H1 (cell line): ENCODE data around the gene NAIF1. TPM values are rescaled to one million over a fixed set of nuclear protein-coding genes. Genes with fewer than 3 reads are reported as not detected.
A peak's percentile ranks its signal among the peaks of the same experiment; 100 is the strongest.

Source experiments
- CTCF ChIA-PET: fragments of 300-600 bp; sonication (Branson Sonifier 250); formaldehyde crosslinking; loops from one replicate; lab custom pipeline; 2021; ENCODE audit not compliant: partially characterized antibody; lab: Charles Lee
- POLR2A ChIA-PET: fragments of 300-600 bp; sonication (Branson Sonifier 250); formaldehyde crosslinking; loops from one replicate; lab custom pipeline; 2021; ENCODE audit warnings: inconsistent platforms; ENCODE audit not compliant: partially characterized antibody; lab: Charles Lee
- DNase-seq, 2 experiments: peaks; one replicate each; pipeline versions ENCODE4 v3.0.0 to v3.0.0-alpha.2; 2010 to 2022; ENCODE audit warnings: low spot score in 2 of 2, low read depth in 1 of 2, mixed read lengths in 1 of 2
- FAIRE-seq: peaks from 2 replicates; lab custom pipeline; 2011; peaks lifted over from hg19 to GRCh38; lab: Jason Lieb, UNC
- H2AFZ ChIP-seq: 2 replicates; pipeline ENCODE4 v1.8.1; 2012; ENCODE audit warnings: low read length, inconsistent platforms
- H2AK5ac ChIP-seq: 2 replicates; pipeline ENCODE4 v1.6.1; 2013; ENCODE audit warnings: low read depth, low read length
- H2BK120ac ChIP-seq: replicated peaks from 2 replicates; pipeline ENCODE3; 2013; ENCODE audit warnings: low read depth, low read length, inconsistent platforms
- H2BK12ac ChIP-seq: 2 replicates; pipeline ENCODE4 v1.6.1; 2013; ENCODE audit warnings: low read depth, low read length
- H2BK15ac ChIP-seq: 2 replicates; pipeline ENCODE4 v1.6.1; 2013; ENCODE audit warnings: low read length
- H2BK20ac ChIP-seq: 2 replicates; pipeline ENCODE4 v1.6.1; 2013; ENCODE audit warnings: low read length
- H2BK5ac ChIP-seq: 2 replicates; pipeline ENCODE4 v1.6.1; 2013; ENCODE audit warnings: low read depth, low read length
- H3K14ac ChIP-seq: 2 replicates; pipeline ENCODE4 v1.6.1; 2013; ENCODE audit warnings: inconsistent platforms; ENCODE audit not compliant: insufficient read length
- H3K18ac ChIP-seq: 2 replicates; pipeline ENCODE4 v1.6.1; 2013; ENCODE audit warnings: low read length; ENCODE audit errors: extremely low read depth
- H3K23ac ChIP-seq: 2 replicates; pipeline ENCODE4 v1.6.1; 2013; ENCODE audit warnings: inconsistent platforms; ENCODE audit not compliant: insufficient read length
- H3K23me2 ChIP-seq: 2 replicates; pipeline ENCODE4 v1.6.1; 2013; ENCODE audit warnings: low read depth, low read length
- H3K27ac ChIP-seq: 2 replicates; pipeline ENCODE4 v1.6.1; 2011; ENCODE audit warnings: low read depth, low read length, inconsistent platforms
- H3K27me3 ChIP-seq, 4 experiments: replicated peaks in 1 of 4; 1 replicate in 1 of 4; 2 replicates in 3 of 4; pipeline versions ENCODE4 v1.6.1 to v1.8.1; 2011 to 2013; ENCODE audit warnings: low read length in 3 of 4, mild to moderate bottlenecking in 3 of 4, inconsistent platforms in 2 of 4, mixed read lengths in 2 of 4, moderate library complexity in 1 of 4; ENCODE audit not compliant: control insufficient read depth in 3 of 4, insufficient read depth in 3 of 4; ENCODE audit errors: extremely low read depth in 1 of 4
- H3K36me3 ChIP-seq, 4 experiments: 2 replicates each; pipeline versions ENCODE4 v1.6.1 to v1.8.1; 2011 to 2013; ENCODE audit warnings: mild to moderate bottlenecking in 4 of 4, low read length in 3 of 4, moderate library complexity in 2 of 4, control low read depth in 1 of 4, inconsistent platforms in 1 of 4; ENCODE audit not compliant: insufficient read depth in 4 of 4, control insufficient read depth in 2 of 4
- H3K4ac ChIP-seq: replicated peaks from 2 replicates; pipeline ENCODE3; 2013; ENCODE audit warnings: low read length, low read depth, mixed read lengths, inconsistent platforms; ENCODE audit not compliant: insufficient read length
- H3K4me1 ChIP-seq, 4 experiments: replicated peaks in 1 of 4; 1 replicate in 1 of 4; 2 replicates in 3 of 4; pipeline versions ENCODE4 v1.6.1 to v1.8.1; 2011 to 2013; ENCODE audit warnings: low read length in 3 of 4, inconsistent platforms in 2 of 4, mixed read lengths in 1 of 4; ENCODE audit not compliant: insufficient read depth in 4 of 4, control insufficient read depth in 3 of 4
- H3K4me2 ChIP-seq, 2 experiments: 2 replicates each; pipeline versions ENCODE4 v1.6.1 to v1.8.1; 2011 to 2013; ENCODE audit warnings: low read depth in 2 of 2, low read length in 2 of 2, control low read depth in 1 of 2, inconsistent platforms in 1 of 2, mild to moderate bottlenecking in 1 of 2; ENCODE audit not compliant: insufficient read depth in 1 of 2
- H3K4me3 ChIP-seq, 4 experiments: fragments of 200-600, 300-600 bp in 1 of 4; sonication (generic), shearing (Covaris generic), sonication (Bioruptor Twin) in 1 of 4; 2 replicates each; pipeline versions ENCODE4 v1.5.1 to v1.8.1; 2011 to 2016; ENCODE audit warnings: low read length in 4 of 4, low read depth in 3 of 4, control low read depth in 2 of 4, inconsistent platforms in 2 of 4, mild to moderate bottlenecking in 2 of 4, mixed read lengths in 1 of 4, moderate library complexity in 1 of 4; ENCODE audit not compliant: insufficient read depth in 2 of 4; ENCODE audit errors: extremely low read depth in 1 of 4
- H3K56ac ChIP-seq: replicated peaks from 2 replicates; pipeline ENCODE3; 2013; ENCODE audit warnings: low read depth, mild to moderate bottlenecking, mixed read lengths, low read length, inconsistent platforms; ENCODE audit not compliant: insufficient read length
- H3K79me1 ChIP-seq: 2 replicates; pipeline ENCODE4 v1.6.1; 2013; ENCODE audit warnings: low read depth, low read length, control low read depth
- H3K79me2 ChIP-seq, 2 experiments: 2 replicates each; pipeline versions ENCODE4 v1.6.1 to v1.8.1; 2012 to 2013; ENCODE audit warnings: low read length in 2 of 2, mild to moderate bottlenecking in 2 of 2, inconsistent platforms in 1 of 2; ENCODE audit not compliant: insufficient read depth in 2 of 2, control insufficient read depth in 1 of 2
- H3K9ac ChIP-seq, 4 experiments: replicated peaks in 1 of 4; 1 replicate in 1 of 4; 2 replicates in 3 of 4; pipeline versions ENCODE4 v1.6.1 to v1.8.1; 2011 to 2013; ENCODE audit warnings: low read depth in 3 of 4, low read length in 3 of 4, control low read depth in 2 of 4, mild to moderate bottlenecking in 2 of 4, moderate library complexity in 2 of 4, inconsistent platforms in 1 of 4; ENCODE audit errors: extremely low read depth in 1 of 4
- H3K9me3 ChIP-seq, 2 experiments: 2 replicates each; pipeline versions ENCODE4 v1.6.1 to v1.8.1; 2012 to 2013; ENCODE audit warnings: mild to moderate bottlenecking in 2 of 2, moderate library complexity in 2 of 2, control low read depth in 1 of 2, inconsistent platforms in 1 of 2, low read depth in 1 of 2, low read length in 1 of 2, mixed read lengths in 1 of 2; ENCODE audit not compliant: insufficient read depth in 2 of 2
- H4K20me1 ChIP-seq, 2 experiments: replicated peaks in 1 of 2; 2 replicates each; pipeline versions ENCODE3 to v1.8.1; 2011 to 2013; ENCODE audit warnings: inconsistent platforms in 2 of 2, low read length in 2 of 2, mild to moderate bottlenecking in 1 of 2; ENCODE audit not compliant: insufficient read depth in 2 of 2, control insufficient read depth in 1 of 2
- H4K5ac ChIP-seq: 2 replicates; pipeline ENCODE4 v1.6.1; 2013; ENCODE audit warnings: low read length, low read depth, mixed read lengths, inconsistent platforms; ENCODE audit not compliant: insufficient read length
- H4K8ac ChIP-seq: 2 replicates; pipeline ENCODE4 v1.8.0; 2013; ENCODE audit warnings: mild to moderate bottlenecking, moderate library complexity, low read length, inconsistent platforms; ENCODE audit not compliant: insufficient read depth; ENCODE audit errors: extremely low read depth
- H4K91ac ChIP-seq: replicated peaks from 2 replicates; pipeline ENCODE3; 2013; ENCODE audit warnings: low read length, mixed read lengths, inconsistent platforms; ENCODE audit not compliant: insufficient read length
- CBX5 ChIP-seq: fragments of 300-800, 300-1000 bp; sonication (generic); IDR thresholded peaks from 2 replicates; pipeline ENCODE4 v1.7.1; 2016; ENCODE audit warnings: antibody characterized with exemption, low read length, low read depth
- CEBPB ChIP-seq: IDR thresholded peaks from 2 replicates; pipeline ENCODE4 v1.6.1; 2012; ENCODE audit warnings: low read depth, low read length
- CHD2 ChIP-seq: IDR thresholded peaks from 2 replicates; pipeline ENCODE4 v1.6.1; 2012; ENCODE audit warnings: low read length, improper control_type of control experiment
- CREB1 ChIP-seq: IDR thresholded peaks from 2 replicates; pipeline ENCODE4 v1.6.1; 2012; ENCODE audit warnings: inconsistent platforms
- CTCF ChIP-seq, 3 experiments: IDR thresholded peaks; 1 replicate in 2 of 3; 2 replicates in 1 of 3; pipeline versions ENCODE4 v1.5.1 to v1.6.1; 2011; ENCODE audit warnings: low read length in 3 of 3, mild to moderate bottlenecking in 3 of 3, inconsistent platforms in 2 of 3, low read depth in 1 of 3, moderate library complexity in 1 of 3; ENCODE audit not compliant: insufficient read depth in 1 of 3; ENCODE audit errors: control extremely low read depth in 1 of 3
- GABPA ChIP-seq: IDR thresholded peaks from 2 replicates; pipeline ENCODE4 v1.6.1; 2011; ENCODE audit warnings: mild to moderate bottlenecking, low read length, moderate library complexity, borderline replicate concordance; ENCODE audit not compliant: insufficient read depth
- HDAC6 ChIP-seq: IDR thresholded peaks from one replicate; pipeline ENCODE4 v1.7.1; 2012; ENCODE audit warnings: low read depth, mild to moderate bottlenecking, inconsistent platforms, low read length, moderate library complexity
- MAX ChIP-seq: IDR thresholded peaks from 2 replicates; pipeline ENCODE4 v1.6.1; 2012; ENCODE audit warnings: inconsistent platforms
- RAD21 ChIP-seq, 2 experiments: IDR thresholded peaks in 1 of 2; conservative IDR thresholded peaks in 1 of 2; 2 replicates each; pipeline ENCODE4 v1.6.1; 2011; ENCODE audit warnings: low read depth in 2 of 2, low read length in 2 of 2, improper control_type of control experiment in 1 of 2, inconsistent platforms in 1 of 2, mild to moderate bottlenecking in 1 of 2, moderate library complexity in 1 of 2
- SIRT6 ChIP-seq: IDR thresholded peaks from one replicate; pipeline ENCODE4 v1.7.1; 2012; ENCODE audit warnings: low read length, inconsistent platforms
- SP1 ChIP-seq: IDR thresholded peaks from 2 replicates; pipeline ENCODE4 v1.6.1; 2011; ENCODE audit warnings: low read depth, low read length
- WGBS, 2 experiments: shearing (Covaris generic) in 1 of 2; methylation state at CpG; one replicate each; pipeline versions ENCODE4 v1.1.6 to v1.1.7; 2013 to 2015; ENCODE audit warnings: low lambda C conversion rate in 2 of 2, mixed read lengths in 2 of 2, inconsistent platforms in 1 of 2, low coverage in 1 of 2, missing lambda C conversion rate in 1 of 2; ENCODE audit not compliant: insufficient replicate concordance in 2 of 2, insufficient coverage in 1 of 2, insufficient read length in 1 of 2; ENCODE audit errors: extremely low coverage in 1 of 2, missing lambda C conversion rate in 1 of 2; 5-methylcytosine and 5-hydroxymethylcytosine counted together
- polyA plus RNA-seq, 7 experiments: library from polyadenylated mRNA; depleted of rRNA in 3 of 7; stranded (reverse) in 5 of 7; unstranded in 2 of 7; fragments of >200 nt in 5 of 7; fragments of 200-250 nt in 2 of 7; gene quantifications; 1 replicate in 5 of 7; 2 replicates in 1 of 7; 4 replicates in 1 of 7; pipeline versions ENCODE4 v1.2.1 to v1.2.3, GENCODE V29; 2011 to 2013; ENCODE audit warnings: missing spikeins in 2 of 7, mixed read lengths in 2 of 7
- total RNA-seq: library from RNA; stranded (reverse); fragmentation: NEBNext Ultra II Directional; extraction: Animal tissue kit (Norgen Biotek cat#: 25700); gene quantifications from 2 replicates; pipeline ENCODE4 v1.2.1, GENCODE V29; 2021

NAIF1 gene
- total and polyA plus RNA-seq, 2 of the 8 experiments (the other 6 are each of a cell fraction or from before 2014, with no cell fraction given): 8.7 to 9.0 TPM

GRCh38 chr9:128103589-128103962, 36.5 kb upstream of the NAIF1 start:
- peak in 1 of 2 experiments; percentile 58 for DNase-seq
- no peaks in the 10 kb centered on the region for H3K9me3 ChIP-seq
- peaks cover 9 to 36% of the 10 kb centered on the region in 2 experiments for H4K20me1 ChIP-seq
- CTCF ChIA-PET: interaction anchor here (0.8 to 10.5 kb wide), 18 partner anchors 9 to 161 kb away, joined by 3 to 114 read pairs (median 4); no protein-coding TSS in a partner anchor
- H4K8ac ChIP-seq: no peak overlapping the region; the same call in 1 of the 2 replicates
- peaks cover 11 to 21% (median 15%) of the 10 kb centered on the region in 4 experiments for H3K4me1 ChIP-seq
- H2BK12ac ChIP-seq: no peak overlapping the region
- no peak overlapping the region for H2BK20ac ChIP-seq
- H3K4ac ChIP-seq: no peak overlapping the region
- no peak overlapping the region for H3K56ac ChIP-seq
- H4K5ac ChIP-seq: no peak overlapping the region
- WGBS, 2 experiments: 87% methylated on average over 8 of the region's 8 CpGs; no CpG with 5 or more reads in 1 of the 2 experiments
- peaks cover 25 to 56% (median 44%) of the 10 kb centered on the region in 4 experiments for H3K36me3 ChIP-seq
- H4K91ac ChIP-seq: no peak overlapping the region
- peaks cover 14% of the 10 kb centered on the region for H3K79me1 ChIP-seq
- no peak overlapping the region for H2BK120ac ChIP-seq
- no peak overlapping the region for H2BK5ac ChIP-seq
- no peak overlapping the region for H2AK5ac ChIP-seq
- H2AFZ ChIP-seq: no peak overlapping the region
- FAIRE-seq: no peak
- H2BK15ac ChIP-seq: no peak overlapping the region
- no peak overlapping the region for H3K4me2 ChIP-seq
- H3K18ac ChIP-seq: no peak overlapping the region
- H3K27me3 ChIP-seq: no peaks in the 10 kb centered on the region
- H3K23me2 ChIP-seq: peaks cover 7% of the 10 kb centered on the region
- H3K27ac ChIP-seq: no peak overlapping the region
- POLR2A ChIA-PET: interaction anchor here (1.6 to 12.1 kb wide), 4 partner anchors 10 to 100 kb away, joined by 3 to 119 read pairs (median 18); no protein-coding TSS in a partner anchor
- peaks cover 0 to 20% of the 10 kb centered on the region in 2 experiments; a peak in 2 of 4 replicates for H3K79me2 ChIP-seq
- H3K14ac ChIP-seq: no peak overlapping the region
- H3K23ac ChIP-seq: no peak overlapping the region
- no peak overlapping the region for H3K9ac ChIP-seq
- no peak overlapping the region for H3K4me3 ChIP-seq
- TF ChIP-seq CREB1: no peak
- no peak for TF ChIP-seq SP1
- no peak for TF ChIP-seq CEBPB
- TF ChIP-seq CBX5: no peak
- TF ChIP-seq SIRT6: no peak
- TF ChIP-seq RAD21 (IDR thresholded peaks at IDR 0.05 in 1 of 2, conservative IDR thresholded peaks at IDR 0.05 in 1 of 2; ENCODE audit: low read depth in 2 of 2, low read length in 2 of 2): peak; percentile 26 to 51; a peak in 3 of 4 replicates
- TF ChIP-seq MAX: no peak
- no peak for TF ChIP-seq GABPA
- TF ChIP-seq CHD2: no peak
- TF ChIP-seq CTCF (IDR thresholded peaks at IDR 0.05; ENCODE audit: control extremely low read depth in 1 of 3, insufficient read depth in 1 of 3, low read depth in 1 of 3, low read length in 3 of 3): peak in 2 of 3 experiments; percentile 37 to 43; a peak in 3 of 4 replicates
- TF ChIP-seq HDAC6: no peak
